CD4-positive, alpha-beta T cell treated with Interferon gamma for 1 hour (primary cell): Measurements from ENCODE around the gene FAM234B.
"Not testable (repeated sequence)": the region's sequence is repeated elsewhere in the genome, so short reads cannot be mapped to it uniquely, and the experiment has no call there.

Experiments
- DNase-seq: peaks from one replicate; pipeline ENCODE4 v3.0.0-alpha.2; 2020

Gene FAM234B

DNA sequence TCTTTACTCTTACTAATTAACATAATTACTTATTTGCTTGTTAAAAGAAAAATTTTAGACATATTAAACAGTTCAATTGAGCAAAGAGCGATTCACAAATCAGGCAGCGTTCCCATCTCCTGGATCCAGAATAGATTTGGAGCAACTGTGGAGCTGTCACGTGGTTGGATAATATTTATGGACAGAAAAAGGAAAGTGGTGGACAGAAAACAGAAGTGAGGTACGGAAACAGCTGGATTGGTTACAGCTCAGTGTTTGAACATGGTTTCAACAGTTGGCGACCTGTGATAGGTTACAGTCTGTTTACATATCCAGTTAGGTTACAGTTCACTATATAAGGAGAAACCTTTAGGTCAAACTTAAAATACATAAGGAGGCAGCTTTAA lies 19.7 kb upstream of the FAM234B start:
- no peak for DNase-seq

DNA sequence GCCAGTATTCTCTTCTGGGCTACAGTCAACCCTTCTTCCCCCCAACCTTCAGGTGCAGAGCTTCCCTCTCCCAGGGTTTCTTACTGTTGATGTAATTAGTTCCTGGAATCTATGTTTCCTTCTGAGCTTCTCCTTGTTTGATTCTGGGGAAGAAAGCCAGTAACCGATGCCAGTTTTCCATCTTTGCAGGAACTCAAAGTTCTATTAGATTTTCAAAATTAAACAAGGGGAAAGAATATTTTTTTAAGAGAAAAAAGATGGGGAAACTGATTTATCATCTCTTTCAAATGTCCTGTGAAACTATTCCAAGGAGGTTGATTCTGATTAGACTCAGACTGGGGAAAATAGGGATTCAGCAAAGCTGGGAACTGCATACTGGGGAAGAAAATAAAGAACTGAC lies 17.9 kb upstream of the FAM234B start:
- no peak for DNase-seq

DNA sequence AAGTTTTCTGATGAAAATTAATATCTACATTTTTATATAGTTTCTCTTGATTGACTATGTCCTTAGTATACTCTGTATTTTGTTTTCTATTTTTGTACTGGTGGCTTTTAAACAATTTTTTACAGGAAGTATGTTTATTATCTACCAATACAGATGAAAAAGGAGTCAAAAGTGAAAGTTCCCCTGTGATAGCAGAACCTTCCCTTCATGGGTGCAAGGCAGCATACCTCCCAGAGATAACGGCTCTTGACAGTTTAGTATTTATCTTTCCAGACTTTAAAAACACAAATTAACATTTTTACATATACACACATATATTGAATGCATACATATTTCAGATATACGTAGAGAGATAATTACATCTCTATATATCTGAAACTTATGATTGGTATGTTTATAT lies 17.1 kb upstream of the FAM234B start:
- DNase-seq, result no peak

DNA sequence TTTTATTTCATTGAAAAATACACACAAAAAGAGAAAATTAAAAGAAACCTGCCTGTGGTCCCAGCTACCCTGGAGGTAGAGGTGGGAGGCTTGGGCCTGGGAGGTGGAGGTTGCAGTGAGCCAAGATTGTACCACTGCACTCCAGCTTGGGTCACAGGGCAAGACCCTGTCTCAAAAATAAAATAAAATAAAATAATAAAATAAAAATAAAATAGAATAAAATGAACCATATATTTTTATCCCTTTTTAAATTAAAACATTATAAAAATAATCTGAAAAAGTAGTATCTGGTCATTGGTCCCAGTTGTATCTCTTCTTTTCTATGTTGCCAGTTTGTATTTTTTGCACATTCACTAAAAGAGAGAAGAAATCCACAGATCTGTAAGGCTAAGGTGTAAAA lies 16.7 kb upstream of the FAM234B start:
- no peak for DNase-seq

DNA sequence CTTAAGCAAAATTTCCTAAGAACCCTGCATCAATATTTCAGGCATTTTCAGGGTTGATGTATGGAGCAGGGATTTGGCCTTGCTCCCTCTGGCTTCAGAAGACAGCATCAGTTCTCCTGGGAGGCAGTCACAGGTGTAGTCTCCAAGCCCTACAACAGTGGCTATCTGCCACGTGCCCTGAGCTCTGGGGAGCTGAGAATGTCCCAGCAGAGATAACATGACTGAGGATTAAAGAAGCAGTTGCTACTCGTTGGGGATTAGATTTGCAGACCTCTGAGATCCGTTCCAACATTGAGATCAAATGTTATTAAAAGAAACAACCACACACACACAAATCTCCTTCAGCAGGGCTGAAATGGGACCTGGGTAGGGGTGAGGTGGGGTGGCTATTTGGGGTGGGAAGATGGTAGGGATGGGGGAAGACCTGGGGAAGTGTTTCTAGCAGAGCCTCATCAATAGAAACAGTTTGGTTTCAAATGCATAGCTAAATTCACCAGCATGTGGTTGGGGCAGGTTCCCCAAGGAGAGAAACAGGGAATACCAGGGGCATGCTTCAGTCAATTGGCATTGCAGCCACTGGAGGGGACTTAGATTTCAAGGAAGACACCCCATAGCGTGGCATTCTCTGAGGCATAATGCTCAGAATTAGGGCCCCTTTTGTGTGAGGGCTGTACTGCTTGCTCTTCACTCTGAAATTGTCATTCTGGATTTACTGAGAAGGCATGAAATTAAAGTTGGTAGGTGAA lies 15.2 kb upstream of the FAM234B start:
- no peak for DNase-seq

DNA sequence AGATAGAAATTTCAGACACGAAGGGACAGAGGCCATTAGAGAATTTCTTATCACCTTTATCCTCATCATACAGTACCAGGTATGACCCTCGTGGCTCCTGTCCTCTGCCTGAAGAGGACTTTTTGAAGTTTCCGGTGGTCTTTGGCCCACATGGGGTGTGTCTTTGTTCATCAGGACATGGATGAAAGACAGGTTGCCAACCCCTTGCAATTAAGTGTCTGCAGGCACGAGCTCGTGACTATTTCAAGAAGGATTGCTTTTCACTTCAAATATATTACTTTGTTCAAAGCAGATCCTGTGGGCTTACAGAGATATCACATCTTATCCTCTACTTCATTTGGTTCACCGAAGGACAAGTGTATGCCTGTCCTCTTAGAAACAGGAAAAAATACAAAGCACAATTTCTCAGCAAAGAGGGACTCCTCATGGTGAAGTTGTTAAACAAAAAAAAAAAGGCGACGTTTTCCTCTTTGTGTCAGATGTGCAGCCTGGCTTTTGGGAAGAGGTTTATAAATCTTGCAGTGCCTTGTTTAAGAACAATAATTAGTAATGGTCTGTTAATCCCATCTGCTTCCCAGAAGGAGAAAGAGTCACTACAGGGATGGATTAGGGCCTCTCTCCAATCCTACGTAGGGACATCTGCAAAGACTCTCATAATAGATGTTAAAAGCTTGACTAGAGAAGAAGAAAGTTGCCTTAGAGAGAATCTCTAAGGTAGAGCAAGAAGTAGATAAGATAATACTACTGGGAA lies 13.5 kb upstream of the FAM234B start:
- no peak for DNase-seq

DNA sequence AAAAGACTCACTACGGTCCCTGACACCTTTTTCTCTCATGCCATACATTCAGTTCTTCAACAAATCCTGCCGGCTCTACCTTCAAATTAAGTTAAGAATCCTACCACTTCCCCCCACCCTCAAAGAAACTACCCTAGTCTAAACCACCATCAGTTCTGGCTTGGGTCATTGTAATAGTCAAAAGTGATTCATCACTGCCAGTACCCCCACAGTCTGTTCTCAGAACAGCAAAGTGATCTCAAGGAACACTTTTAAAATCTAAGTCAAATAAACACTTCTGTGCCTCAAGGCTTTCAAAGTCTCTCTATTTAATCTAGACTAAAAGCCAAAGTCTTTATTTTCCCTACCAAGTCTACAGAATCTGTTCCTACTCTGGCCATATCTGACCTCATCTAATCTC lies 12.0 kb upstream of the FAM234B start:
- no peak for DNase-seq

DNA sequence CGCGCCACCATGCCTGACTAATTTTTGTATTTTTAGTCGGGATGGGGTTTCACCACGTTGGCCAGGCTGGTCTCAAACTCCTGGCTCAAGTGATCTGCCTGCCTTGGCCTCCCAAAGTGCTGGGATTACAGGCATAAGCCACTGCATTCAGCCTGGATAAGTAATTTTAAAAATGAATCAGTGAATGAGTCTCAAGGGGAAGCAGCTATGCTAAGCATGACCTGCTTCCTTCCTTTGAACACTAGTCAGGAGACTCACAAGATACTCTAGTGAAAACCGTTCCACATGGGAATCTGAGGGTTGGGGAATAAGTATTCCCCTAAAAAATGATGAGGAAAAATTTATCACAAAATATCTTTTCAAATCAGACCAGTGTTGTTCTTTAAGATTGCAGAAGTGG lies 10.7 kb upstream of the FAM234B start:
- no peak for DNase-seq

DNA sequence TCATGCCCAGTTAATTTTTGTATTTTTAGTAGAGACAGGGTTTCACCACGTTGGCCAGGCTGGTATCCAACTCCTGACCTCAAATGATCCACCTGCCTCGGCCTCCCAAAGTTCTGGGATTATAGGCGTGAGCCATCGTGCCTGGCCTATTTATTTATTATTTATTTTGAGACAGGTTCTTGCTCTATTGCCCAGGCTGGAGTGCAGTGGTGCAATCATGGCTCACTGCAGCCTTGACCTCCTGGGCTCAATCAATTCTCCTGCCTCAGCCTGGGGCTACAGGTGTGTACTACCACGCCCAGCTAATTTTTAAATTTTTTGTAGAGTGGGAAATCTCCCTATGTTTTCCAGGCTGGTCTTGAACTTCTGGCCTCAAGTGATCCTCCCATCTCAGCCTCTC lies 8.8 kb upstream of the FAM234B start:
- DNase-seq, result not testable (repeated sequence)

DNA sequence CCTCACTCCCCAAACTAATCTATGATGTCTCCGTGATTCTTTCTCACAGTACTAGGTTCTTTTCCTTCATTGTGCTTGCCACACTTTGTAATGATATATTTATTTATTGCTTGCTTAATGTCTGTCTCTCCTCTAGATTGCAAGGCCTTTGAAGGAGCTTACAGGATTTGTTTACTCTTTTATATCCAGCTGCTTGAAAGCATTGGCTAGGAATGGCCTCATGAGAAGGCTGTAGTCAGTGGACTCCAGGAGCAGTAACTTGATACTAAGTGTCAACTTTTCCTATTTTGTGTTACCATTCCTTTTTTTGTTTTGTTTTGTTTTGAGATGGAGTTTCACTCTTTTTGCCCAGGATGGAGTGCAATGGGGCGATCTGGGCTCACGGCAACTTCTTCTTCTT lies 7.3 kb upstream of the FAM234B start:
- no peak for DNase-seq

DNA sequence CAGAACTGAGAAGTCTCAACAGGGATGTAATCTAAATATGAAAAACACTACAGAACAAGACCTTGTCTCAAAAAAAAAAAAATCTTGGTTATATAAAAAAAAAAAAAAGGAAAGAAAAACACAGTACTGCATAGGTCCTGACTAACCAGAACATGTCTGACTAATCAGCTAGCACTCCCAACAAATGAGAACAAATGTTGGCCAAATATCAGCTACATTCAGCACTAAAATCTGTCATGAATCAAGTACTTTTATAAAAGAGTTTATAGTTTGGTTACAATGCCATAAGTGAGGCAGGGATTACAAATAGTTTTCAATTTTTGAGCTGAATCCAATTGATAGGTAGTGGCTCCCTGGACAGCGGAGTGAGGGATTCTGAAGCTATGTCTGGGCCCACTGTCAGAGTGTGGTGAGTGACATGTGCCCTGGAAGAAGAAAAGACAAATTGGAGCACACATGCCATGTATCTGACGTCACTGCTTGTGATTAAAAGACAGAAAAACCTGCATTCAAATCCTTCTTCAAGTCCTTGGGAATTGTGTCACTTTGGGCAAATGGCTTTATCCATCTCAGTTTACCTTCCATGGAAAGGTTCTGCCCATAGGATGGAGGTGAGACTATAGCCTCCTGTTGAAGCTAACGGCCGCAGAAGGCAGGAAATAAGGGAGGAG lies 5.6 kb upstream of the FAM234B start:
- no peak for DNase-seq

DNA sequence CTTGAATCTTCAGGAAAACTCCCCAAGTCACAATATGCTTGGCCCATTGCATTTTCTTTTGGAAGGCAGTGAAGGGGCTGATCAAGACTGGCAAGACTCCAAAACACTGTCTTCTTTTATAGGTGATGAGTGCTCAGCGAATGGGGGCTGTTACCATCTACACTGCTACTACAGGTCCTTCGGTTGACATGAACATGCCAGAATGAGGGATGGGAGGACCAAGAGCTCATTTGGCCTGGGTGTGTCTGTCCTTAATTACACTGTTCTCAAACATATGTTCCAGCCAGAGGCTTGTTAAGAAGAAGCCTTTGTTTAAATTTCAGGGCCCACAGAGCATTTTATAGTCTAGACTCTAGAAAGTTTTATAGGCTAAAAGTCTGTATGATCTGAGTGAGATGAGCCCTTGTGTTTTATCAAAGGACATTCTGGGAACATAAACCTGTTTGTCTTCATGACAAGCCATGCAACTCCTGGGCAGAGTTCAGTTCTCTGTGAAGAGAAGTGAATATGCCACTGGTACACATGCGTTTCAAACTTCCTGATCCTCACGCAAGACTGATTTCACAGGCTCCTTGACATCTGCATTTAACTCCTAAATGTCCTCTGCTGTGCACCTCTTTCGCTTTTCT lies 4.7 kb upstream of the FAM234B start:
- no peak for DNase-seq

DNA sequence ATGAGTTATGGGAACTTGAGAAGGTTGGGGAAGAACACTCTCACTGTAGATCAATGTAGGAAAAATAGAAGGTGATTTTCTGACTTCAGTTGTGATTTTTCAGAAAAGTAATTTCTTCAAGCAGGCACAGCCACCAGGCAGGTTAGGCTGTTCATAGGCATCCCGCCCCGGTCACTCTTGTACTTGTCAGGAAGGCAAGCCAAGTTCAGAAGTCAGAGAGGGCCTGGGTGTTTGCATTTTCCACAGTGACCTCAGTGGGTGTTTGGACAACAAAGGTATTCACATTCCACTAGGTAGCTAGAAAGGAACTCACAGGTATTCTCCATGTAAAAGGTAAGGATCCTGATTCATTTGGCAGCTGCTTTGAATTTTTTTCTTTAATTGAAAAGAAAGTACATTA lies 3.0 kb upstream of the FAM234B start:
- DNase-seq, result no peak

DNA sequence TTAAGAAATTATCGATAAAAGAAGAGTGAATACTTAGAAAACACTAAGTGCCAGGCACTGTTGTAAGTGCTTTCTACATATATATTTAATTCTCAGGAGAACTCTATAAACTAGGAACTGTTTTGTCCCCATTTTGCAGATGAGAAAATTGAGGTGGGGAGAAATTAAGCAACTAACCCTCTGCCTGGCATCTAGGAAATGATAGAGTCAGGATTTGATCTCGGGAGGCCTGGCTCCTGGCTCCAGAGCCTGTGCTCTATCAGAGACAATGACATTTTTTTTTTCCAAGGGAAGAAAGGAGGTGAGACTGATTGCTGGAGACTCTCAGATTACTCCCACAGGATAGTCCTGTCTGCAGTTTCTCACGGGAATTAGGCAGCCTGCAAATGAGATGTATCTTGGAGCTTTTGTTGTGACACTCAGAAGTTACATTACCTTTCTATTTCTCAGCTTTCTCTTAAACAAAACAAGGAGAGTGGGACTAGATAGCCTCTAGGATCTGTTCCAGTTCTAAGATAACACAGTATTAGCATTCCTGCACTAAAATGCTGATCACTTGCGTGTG lies 1.4 kb upstream of the FAM234B start:
- no peak for DNase-seq

DNA sequence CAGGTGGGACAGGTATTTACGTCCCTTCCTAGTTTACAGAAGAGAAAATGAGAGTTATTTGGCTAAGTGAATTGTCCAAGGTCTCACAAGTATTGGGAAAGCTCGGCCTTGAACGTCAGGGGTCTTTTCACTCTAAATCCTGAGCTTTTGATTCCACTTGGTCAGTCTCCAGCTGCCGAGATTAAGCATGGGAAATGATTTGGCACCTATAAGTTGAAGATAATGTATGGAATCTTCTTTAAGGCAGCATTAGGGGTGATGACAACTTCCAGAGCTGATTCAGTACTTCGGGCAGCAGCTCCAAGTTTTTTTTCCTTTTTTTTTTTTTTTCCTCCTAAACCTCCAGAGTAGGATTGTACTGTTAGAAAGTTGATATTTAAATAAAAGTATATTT lies 722 bp downstream of the FAM234B start:
- DNase-seq, result no peak

DNA sequence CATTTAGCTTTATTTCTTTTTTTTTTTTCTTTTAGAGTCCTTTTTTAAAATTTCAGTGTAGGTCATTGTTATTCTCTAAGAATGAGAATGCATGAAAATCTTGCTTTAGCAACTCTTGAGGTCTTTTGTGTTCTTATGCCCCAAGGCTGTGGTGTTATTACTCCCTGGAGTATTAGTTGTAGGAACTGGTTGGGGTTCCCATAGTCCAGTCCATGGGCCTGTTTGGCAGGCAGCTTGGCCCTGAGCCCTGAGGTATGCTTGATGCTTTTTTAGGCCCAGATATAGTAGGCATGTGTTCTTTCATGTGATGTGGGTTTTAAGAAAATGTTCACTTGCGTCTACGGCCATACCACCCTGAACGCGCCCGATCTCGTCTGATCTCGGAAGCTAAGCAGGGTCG lies 1.6 kb downstream of the FAM234B start:
- no peak for DNase-seq

DNA sequence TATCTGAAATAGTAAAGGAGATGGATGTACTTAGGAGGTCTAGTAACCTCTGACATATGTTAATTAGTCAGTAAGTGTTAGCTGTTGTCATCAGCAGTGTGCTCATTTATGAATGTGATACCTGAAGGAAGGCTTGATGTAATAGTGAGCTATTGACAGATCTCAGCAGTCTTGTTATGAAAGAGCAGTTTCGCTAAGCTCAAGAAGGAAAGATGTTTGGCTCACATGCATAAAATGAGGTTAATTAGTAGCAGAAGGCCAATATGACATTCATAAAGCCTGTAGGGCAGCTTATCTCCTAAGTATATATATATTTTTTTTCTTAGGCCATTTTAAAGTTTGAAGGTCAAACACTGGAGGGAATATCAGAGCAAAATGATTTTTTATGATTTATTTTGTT lies 2.8 kb downstream of the FAM234B start:
- DNase-seq, result no peak

DNA sequence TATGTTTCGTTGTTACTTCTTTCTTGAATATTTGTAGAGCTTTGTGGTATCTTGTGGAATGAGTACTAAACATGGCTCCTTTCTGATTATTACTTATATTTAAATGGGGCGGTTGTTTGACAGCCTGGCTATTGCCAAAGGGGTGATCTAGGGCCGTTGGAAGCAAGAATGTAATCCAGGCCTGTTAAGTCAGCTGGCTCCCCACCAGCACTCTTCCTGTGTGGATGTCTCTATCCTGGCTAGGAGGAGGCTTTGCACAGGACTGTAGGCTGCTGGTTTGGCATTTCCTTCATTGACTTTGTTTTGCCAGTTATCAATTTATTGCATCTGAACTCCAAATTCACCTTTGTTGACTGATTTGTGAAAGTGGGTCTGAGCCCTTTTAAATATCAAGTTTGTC lies 5.6 kb downstream of the FAM234B start:
- DNase-seq, result no peak

DNA sequence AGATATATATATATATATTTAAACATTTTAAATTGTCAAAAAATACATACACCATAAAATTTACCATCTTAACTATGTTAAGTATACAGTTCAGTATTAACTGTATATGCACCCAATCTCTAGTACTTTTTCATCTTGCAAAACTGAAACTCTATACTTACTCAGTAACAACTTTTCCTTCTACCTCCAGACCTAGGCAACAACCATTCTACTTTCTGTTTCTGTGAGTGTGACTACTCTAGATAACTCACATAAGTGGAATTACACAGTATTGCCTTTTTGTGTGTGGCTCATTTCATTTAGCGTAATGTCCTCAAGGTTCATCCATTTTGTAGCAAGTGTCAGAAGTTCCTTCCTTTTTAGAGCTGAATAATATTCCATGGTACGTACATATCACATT lies 8.2 kb downstream of the FAM234B start:
- DNase-seq, result no peak

DNA sequence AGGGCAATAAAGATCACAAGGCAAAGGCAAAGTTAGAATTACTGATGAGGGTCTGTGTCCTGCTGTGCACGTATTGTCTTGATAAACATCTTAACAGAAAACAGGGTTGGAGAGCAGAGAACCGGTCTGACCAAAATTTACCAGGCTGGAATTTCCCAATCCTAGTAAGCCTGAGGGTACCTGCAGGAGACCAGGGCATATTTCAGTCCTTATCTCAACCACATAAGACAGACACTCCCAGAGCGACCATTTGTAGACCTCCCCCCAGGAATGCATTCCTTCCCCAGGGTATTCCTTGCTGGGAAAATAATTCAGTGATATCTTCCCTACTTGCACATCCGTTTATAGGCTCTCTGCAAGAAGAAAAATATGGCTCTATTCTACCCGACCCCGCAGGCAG lies 9.4 kb downstream of the FAM234B start:
- not testable (repeated sequence) for DNase-seq

DNA sequence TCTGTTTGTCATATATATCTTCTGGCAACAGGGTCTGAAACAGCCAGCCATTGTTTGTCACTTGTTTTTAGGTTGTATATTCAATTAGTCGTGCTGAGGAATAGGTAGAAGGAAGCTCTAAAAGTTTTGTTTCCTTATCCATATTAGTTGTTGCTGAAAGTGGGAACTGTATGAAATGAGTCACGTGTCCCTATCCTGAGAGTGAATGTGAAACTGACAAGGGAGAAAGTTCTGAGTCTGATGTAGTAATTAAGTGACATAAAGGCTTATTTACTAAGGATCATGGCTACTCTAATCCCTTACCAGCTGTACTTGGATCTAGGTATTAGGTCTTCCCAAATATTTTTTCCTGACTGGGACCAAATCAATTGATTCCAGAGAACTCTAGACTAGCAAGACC lies 16.4 kb downstream of the FAM234B start:
- no peak for DNase-seq

DNA sequence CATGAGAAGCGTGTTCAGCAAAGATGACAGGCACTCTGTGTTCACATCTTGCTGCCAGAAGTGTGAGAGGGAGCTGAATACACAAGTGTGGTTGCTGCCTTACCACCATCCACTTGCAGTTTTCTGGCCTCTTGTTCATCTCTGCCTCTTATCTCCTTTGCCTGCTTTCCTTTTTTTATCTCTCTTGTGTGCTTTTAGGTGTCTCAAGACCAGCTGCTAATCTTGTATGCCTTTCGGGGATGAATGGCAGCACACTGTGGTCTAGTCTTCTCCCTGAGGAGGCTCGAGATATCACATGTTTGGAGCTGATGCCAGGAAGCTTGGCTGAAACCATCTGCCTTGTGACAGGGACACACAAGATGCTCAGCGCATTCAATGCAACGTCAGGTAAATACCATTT lies 17.2 kb downstream of the FAM234B start:
- no peak for DNase-seq

DNA sequence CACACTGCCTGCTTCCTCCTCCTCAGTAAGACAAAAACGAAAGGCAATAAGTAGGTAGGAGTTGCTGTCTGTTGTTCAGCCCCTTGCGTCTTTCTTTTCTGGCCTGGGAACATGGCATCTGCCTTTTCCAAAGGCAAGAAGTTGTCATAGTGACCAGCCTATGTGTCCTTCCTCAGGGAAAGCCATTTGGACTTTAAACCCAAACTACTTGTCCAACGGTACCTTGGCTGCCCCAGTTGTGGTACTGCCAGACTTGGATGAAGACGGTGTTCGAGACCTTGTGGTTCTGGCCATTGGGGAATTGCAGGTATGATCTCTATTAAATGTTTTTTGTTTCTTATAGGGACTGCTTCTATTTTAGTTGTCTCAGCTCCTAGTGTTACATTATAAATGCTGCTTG lies 18.5 kb downstream of the FAM234B start:
- no peak for DNase-seq
